ENCODE measurements around the gene FZD1.
"Not testable (repeated sequence)": the region's sequence is repeated elsewhere in the genome, so short reads cannot be mapped to it uniquely, and the experiment has no call there.

The FZD1 gene

GRCh38 chr7:91302794-91303193, 38.6 kb downstream of the FZD1 start:
- TF ChIP-seq, protein P1, sequence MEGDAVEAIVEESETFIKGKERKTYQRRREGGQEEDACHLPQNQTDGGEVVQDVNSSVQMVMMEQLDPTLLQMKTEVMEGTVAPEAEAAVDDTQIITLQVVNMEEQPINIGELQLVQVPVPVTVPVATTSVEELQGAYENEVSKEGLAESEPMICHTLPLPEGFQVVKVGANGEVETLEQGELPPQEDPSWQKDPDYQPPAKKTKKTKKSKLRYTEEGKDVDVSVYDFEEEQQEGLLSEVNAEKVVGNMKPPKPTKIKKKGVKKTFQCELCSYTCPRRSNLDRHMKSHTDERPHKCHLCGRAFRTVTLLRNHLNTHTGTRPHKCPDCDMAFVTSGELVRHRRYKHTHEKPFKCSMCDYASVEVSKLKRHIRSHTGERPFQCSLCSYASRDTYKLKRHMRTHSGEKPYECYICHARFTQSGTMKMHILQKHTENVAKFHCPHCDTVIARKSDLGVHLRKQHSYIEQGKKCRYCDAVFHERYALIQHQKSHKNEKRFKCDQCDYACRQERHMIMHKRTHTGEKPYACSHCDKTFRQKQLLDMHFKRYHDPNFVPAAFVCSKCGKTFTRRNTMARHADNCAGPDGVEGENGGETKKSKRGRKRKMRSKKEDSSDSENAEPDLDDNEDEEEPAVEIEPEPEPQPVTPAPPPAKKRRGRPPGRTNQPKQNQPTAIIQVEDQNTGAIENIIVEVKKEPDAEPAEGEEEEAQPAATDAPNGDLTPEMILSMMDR (IDR thresholded peaks at IDR 0.05; ENCODE audit: borderline replicate concordance, control extremely low read depth, extremely low read depth, insufficient read depth, missing control alignments) = no peak
- in situ Hi-C loops (cut with MboI; ENCODE audit: low sequenced_read_pairs, unreplicated experiment) = no loop called here
- no peak for DNase-seq (ENCODE audit: low spot score)

GRCh38 chr7:91306266-91306665, 42.0 kb downstream of the FZD1 start:
- in situ Hi-C loops (cut with MboI; ENCODE audit: low sequenced_read_pairs, unreplicated experiment) = no loop called here
- DNase-seq (ENCODE audit: low spot score) = no peak
- TF ChIP-seq, protein P1 (IDR thresholded peaks at IDR 0.05; ENCODE audit: borderline replicate concordance, control extremely low read depth, extremely low read depth, insufficient read depth, missing control alignments) = no peak

DNA sequence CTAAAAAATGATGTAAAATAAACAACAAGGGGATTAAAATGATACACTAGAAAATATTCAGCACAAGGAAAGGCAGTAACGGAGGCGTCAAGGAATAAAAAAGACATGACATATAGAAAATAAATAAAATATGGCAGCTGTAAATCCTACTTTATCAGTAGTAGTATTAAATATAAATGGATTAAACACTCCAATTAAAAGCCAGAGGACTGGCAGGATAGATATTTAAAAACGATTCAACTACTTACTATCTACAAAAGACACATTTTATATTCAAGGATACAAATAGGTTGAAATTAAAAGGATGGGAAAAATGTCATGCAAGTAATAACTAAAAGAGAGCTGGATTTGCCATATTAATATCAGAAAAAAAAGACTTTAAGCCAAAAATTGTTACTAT, 43.2 kb downstream of the FZD1 start:
- in situ Hi-C loops (cut with MboI; ENCODE audit: low sequenced_read_pairs, unreplicated experiment) = no loop called here
- DNase-seq (ENCODE audit: low spot score) = no peak
- TF ChIP-seq, protein P1 (IDR thresholded peaks at IDR 0.05; ENCODE audit: borderline replicate concordance, control extremely low read depth, extremely low read depth, insufficient read depth, missing control alignments) = no peak

DNA sequence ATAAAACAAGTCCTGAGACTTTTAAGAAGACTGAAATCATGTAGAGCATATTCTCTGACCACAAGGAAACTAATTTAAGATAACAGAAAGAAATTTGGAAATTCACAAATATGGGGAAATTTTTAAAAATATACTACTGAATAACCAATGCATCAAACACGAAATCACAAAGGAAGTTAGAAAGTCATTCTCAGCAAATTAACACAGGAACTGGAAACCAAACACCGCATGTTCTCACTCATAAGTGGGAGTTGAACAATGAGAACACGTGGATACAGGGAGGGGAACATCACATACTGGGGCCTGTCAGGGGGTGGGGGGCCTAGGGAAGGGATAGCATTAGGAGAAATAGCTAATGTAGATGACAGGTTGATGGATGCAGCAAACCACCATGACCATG, 44.0 kb downstream of the FZD1 start:
- DNase-seq (ENCODE audit: low spot score); in situ Hi-C loops (cut with MboI; ENCODE audit: low sequenced_read_pairs, unreplicated experiment): not testable (repeated sequence)

GRCh38 chr7:91310830-91311460, 46.7 kb downstream of the FZD1 start:
- TF ChIP-seq, protein P1 (IDR thresholded peaks at IDR 0.05; ENCODE audit: borderline replicate concordance, control extremely low read depth, extremely low read depth, insufficient read depth, missing control alignments) = no peak
- no peak for DNase-seq (ENCODE audit: low spot score)

DNA sequence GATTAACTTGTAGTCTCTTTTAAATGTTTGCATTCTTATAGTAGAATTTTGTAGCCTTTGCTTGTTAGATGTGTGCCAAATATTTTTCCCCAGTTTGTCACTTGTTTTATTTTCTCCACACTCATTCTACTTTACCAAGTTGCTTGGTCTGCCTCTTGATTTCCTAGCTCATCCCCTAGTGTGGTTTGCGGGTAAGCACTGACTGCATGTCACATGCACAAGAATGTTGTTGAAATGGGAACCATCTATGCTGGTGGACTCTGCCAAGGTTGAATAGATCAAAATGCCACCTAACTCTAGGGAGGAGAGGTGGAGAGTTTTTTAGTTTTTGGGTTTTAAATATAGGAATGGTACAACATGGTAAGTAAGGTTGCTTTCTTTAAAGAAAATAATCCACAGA, 47.6 kb downstream of the FZD1 start:
- no peak for DNase-seq (ENCODE audit: low spot score)
- TF ChIP-seq, protein P1 (IDR thresholded peaks at IDR 0.05; ENCODE audit: borderline replicate concordance, control extremely low read depth, extremely low read depth, insufficient read depth, missing control alignments) = no peak
- in situ Hi-C loops (cut with MboI; ENCODE audit: low sequenced_read_pairs, unreplicated experiment) = no loop called here

More at GRCh38 chr7:91310830-91311460, 46.7 kb downstream of the FZD1 start:
- in situ Hi-C loops (cut with MboI; ENCODE audit: low sequenced_read_pairs, unreplicated experiment) = no loop called here

DNA sequence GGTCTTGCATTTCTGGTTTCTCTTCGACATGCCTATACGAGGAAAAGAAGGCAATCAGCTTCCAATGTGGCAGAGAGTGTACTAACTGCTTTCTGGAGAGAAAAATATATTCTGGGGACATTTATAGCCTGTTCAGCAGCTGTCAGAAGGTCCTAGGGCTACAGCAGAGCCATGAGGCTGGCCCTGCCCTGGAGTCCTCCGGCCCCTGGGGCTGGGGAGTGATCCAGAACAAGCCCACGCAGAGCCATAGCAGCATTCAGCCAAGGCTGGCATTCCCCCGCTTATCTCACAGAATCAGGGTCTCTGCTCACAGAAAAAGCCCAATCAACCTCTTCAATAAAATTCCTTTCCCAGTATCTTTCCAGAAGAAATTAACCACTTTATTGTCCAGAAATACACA, 48.9 kb downstream of the FZD1 start:
- in situ Hi-C loops (cut with MboI; ENCODE audit: low sequenced_read_pairs, unreplicated experiment) = no loop called here
- TF ChIP-seq, protein P1 (IDR thresholded peaks at IDR 0.05; ENCODE audit: borderline replicate concordance, control extremely low read depth, extremely low read depth, insufficient read depth, missing control alignments) = no peak
- DNase-seq (ENCODE audit: low spot score) = no peak

All from GM13976 (cell line).